Fibroblast of mammary gland (primary cell): ENCODE results near the gene PRSS22.
A peak's percentile ranks its signal among the peaks of the same experiment; 100 is the strongest.

ENCODE experiments used
- DNase-seq: peaks from one replicate; pipeline ENCODE4 v3.0.0-alpha.2; 2010; ENCODE audit warnings: low read depth
- H3K4me3 ChIP-seq: 2 replicates; pipeline ENCODE4 v1.5.1; 2011; ENCODE audit warnings: low read depth, mild to moderate bottlenecking, low read length, moderate library complexity; ENCODE audit not compliant: control insufficient read depth
- CTCF ChIP-seq: conservative IDR thresholded peaks from 2 replicates; pipeline ENCODE4 v1.5.1; 2011; ENCODE audit warnings: low read depth, low read length, inconsistent platforms; ENCODE audit not compliant: control insufficient read depth, insufficient read depth

The PRSS22 gene

DNA sequence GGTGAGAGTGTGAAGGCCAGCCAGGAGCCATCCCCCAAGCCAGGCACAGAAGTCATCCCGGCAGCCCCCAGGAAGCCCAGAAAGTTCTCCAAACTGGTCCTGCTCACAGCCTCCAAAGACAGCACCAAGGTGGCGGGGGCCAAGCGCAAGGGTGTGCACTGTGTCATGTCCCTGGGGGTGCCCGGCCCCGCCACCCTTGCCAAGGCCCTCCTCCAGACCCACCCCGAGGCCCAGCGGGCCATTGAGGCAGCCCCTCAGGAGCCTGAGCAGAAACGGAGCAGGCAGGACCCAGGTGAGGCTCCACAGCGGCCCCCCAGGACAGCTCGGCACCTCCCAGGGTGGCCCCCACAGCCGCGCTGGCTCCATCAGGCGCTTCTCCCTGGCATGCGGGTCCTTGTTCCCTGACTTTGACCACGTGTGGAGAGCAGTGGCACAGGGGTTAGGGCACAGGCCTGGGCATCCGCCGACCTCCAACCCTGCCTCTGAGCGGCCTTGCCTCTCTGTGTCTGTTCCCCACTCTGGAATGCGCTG is 38.6 kb upstream of the PRSS22 start:
- TF ChIP-seq CTCF: no peak
- H3K4me3 ChIP-seq: no peak overlapping the region
- DNase-seq: no peak

DNA sequence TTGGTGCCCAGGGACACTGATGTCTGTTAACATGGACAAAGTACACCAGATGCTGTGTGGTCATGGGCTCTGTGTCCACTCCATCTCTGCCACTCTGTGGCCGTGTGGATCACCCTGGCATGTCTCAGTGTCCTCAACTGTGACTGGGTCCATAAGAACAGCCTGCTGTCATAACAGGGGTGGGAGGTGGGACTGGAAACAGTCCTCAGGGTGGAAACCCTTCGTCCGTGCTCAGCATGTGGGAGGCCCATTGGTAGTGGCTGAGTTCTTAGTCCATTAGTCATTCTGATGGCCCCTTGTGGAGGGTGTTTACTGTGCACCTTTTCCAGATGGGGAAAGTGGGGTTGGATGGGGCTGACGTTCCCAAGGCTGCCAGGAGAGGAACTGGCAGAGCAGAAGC is 37.8 kb upstream of the PRSS22 start:
- no peak for TF ChIP-seq CTCF
- H3K4me3 ChIP-seq: no peak overlapping the region
- peak; percentile 15 for DNase-seq

- DNase-seq: peak; percentile 26
- TF ChIP-seq CTCF: peak; percentile 32
- H3K4me3 ChIP-seq: no peak overlapping the region
These were observed 36.3 kb upstream of the PRSS22 start for GRCh38 chr16:2894231-2894630.

- DNase-seq: peak; percentile 36
- TF ChIP-seq CTCF: no peak
- peak overlapping the region; percentile 78 for H3K4me3 ChIP-seq
These were observed 26.1 kb upstream of the PRSS22 start for GRCh38 chr16:2884041-2884451.

GRCh38 chr16:2883458-2883908 is 25.5 kb upstream of the PRSS22 start:
- DNase-seq: peak; percentile 8

DNA sequence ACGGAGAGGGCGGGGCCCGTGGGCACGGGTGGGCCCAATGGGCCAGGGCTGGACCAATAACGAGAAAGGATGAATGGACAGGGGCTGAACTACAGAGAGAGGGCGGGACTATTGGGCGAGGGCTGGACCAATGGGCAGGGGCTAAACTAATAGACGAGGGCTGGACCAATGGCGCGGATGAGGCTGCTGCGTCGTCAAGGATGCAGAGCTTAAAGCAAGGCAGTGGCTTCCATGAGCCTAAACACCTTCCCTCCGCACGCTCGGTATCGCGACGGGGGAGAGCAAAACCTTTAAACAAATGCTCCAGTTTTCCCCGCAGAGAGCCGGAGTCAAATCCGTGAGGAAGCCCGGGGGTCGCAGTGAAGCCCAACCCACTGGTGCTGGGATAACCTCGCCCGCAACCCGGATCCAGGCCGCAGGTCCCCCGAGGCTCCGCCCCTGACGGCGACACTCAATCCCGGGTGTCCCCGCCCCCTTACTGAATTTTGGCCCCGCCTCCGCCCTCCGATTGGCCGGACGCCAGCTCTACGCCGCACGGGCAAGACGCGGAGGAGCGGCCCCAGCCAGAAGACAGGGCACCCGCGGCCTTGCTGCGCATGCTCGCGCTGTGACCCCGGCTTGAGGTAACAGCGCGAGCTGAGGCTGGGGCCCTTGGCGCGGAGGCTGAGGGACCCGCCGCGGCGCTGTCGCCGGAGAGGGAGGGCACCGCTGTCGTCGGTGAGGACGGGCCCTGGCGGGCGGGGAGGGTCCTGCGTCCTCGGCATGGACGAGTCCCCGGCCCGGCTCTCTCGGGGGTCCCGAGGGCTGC is 24.9 kb upstream of the PRSS22 start, which contains the start of gene FLYWCH2:
FLYWCH2 (plus strand) TSS at position 566 of the 808 bp plus-strand sequence. CDS start 13,235 bp downstream, outside the sequence.
- peak; percentile 98 for DNase-seq
- TF ChIP-seq CTCF: no peak
- peak within 1 kb of the TSS; percentile 78 for H3K4me3 ChIP-seq

More at GRCh38 chr16:2883458-2883908, 25.5 kb upstream of the PRSS22 start:
- H3K4me3 ChIP-seq: peak overlapping the region; percentile 78
- no peak for TF ChIP-seq CTCF
